IMR-90 (cell line): ENCODE results near the gene MB21D2. TPM values are rescaled to one million over a fixed set of nuclear protein-coding genes. Genes with fewer than 3 reads are reported as not detected.

Source experiments
- ATAC-seq: fragments of 200-7000 bp; cut with Tn5 transposase; 2 replicates; pipeline ENCODE4 v1.9.1; 2020; ENCODE audit warnings: low read depth, mild to moderate bottlenecking, moderate library complexity
- BruUV-seq: library from RNA; stranded (reverse); fragments of 400-500 nt; replicated peaks from 2 replicates; lab custom pipeline; 2021; lab: Mats Ljungman, UMichigan
- CTCF ChIA-PET: fragments of 300-600 bp; formaldehyde crosslinking; extraction: SDS; loops from one replicate; lab custom pipeline; 2021; ENCODE audit warnings: antibody characterized with exemption; lab: Yijun Ruan, JAX
- POLR2A ChIA-PET: fragments of 300-600 bp; sonication (Branson Sonifier 250); formaldehyde crosslinking; loops from one replicate; lab custom pipeline; 2022; ENCODE audit warnings: antibody characterized with exemption; ENCODE audit not compliant: unreplicated experiment; lab: Charles Lee
- DNase-seq: peaks from one replicate; pipeline ENCODE4 v3.0.0; 2013
- H2AFZ ChIP-seq: replicated peaks from 2 replicates; pipeline ENCODE3; 2013; ENCODE audit warnings: low read length, mild to moderate bottlenecking; ENCODE audit not compliant: poor library complexity
- H2AK5ac ChIP-seq: 2 replicates; pipeline ENCODE4 v1.6.1; 2013; ENCODE audit warnings: low read depth, low read length, inconsistent platforms
- H2AK9ac ChIP-seq: replicated peaks from 2 replicates; pipeline ENCODE3; 2013; ENCODE audit warnings: mild to moderate bottlenecking, low read depth, low read length, moderate library complexity; ENCODE audit not compliant: poor library complexity
- H2BK120ac ChIP-seq: 2 replicates; pipeline ENCODE4 v1.6.1; 2013; ENCODE audit warnings: low read depth, low read length, inconsistent platforms
- H2BK15ac ChIP-seq: 3 replicates; pipeline ENCODE4 v1.6.1; 2013; ENCODE audit warnings: low read depth, low read length, inconsistent platforms
- H2BK20ac ChIP-seq: 2 replicates; pipeline ENCODE4 v1.6.1; 2013; ENCODE audit warnings: low read depth, mild to moderate bottlenecking, inconsistent platforms, low read length, moderate library complexity
- H2BK5ac ChIP-seq: 2 replicates; pipeline ENCODE4 v1.6.1; 2013; ENCODE audit warnings: mild to moderate bottlenecking, low read depth, low read length, inconsistent platforms; ENCODE audit not compliant: poor library complexity, severe bottlenecking
- H3K14ac ChIP-seq: replicated peaks from 2 replicates; pipeline ENCODE4 v1.6.1; 2013; ENCODE audit warnings: low read depth, low read length, inconsistent platforms
- H3K18ac ChIP-seq: 2 replicates; pipeline ENCODE4 v1.6.1; 2013; ENCODE audit warnings: low read depth, low read length, control low read depth
- H3K23ac ChIP-seq: 2 replicates; pipeline ENCODE4 v1.6.1; 2013; ENCODE audit warnings: low read depth, low read length, inconsistent platforms
- H3K27ac ChIP-seq: 2 replicates; pipeline ENCODE4 v1.5.1; 2013; ENCODE audit warnings: mild to moderate bottlenecking, control low read depth, low read length; ENCODE audit not compliant: insufficient read depth
- H3K27me3 ChIP-seq: 2 replicates; pipeline ENCODE4 v1.6.1; 2013; ENCODE audit warnings: low read length; ENCODE audit not compliant: control insufficient read depth, insufficient read depth
- H3K36me3 ChIP-seq: 2 replicates; pipeline ENCODE4 v1.6.1; 2013; ENCODE audit warnings: low read length, mixed read lengths; ENCODE audit not compliant: control insufficient read depth, insufficient read depth
- H3K4ac ChIP-seq: 2 replicates; pipeline ENCODE4 v1.6.1; 2013; ENCODE audit warnings: low read depth, low read length, inconsistent platforms
- H3K4me1 ChIP-seq: 2 replicates; pipeline ENCODE4 v1.6.1; 2013; ENCODE audit warnings: low read length, mixed read lengths; ENCODE audit not compliant: control insufficient read depth, insufficient read depth
- H3K4me2 ChIP-seq: 2 replicates; pipeline ENCODE4 v1.6.1; 2013; ENCODE audit warnings: low read depth, mild to moderate bottlenecking, control low read depth, low read length, moderate library complexity
- H3K4me3 ChIP-seq: 2 replicates; pipeline ENCODE4 v1.5.1; 2013; ENCODE audit warnings: low read depth, mild to moderate bottlenecking, control low read depth, low read length, moderate library complexity; ENCODE audit not compliant: insufficient read depth
- H3K56ac ChIP-seq: 2 replicates; pipeline ENCODE4 v1.6.1; 2013; ENCODE audit warnings: low read length, inconsistent platforms; ENCODE audit not compliant: insufficient read depth; ENCODE audit errors: extremely low read depth
- H3K79me1 ChIP-seq, 2 experiments: 2 replicates each; pipeline ENCODE4 v1.6.1; 2013; ENCODE audit warnings: low read length in 2 of 2, inconsistent platforms in 1 of 2, low read depth in 1 of 2
- H3K9ac ChIP-seq: 2 replicates; pipeline ENCODE4 v1.6.1; 2013; ENCODE audit warnings: low read depth, low read length, control low read depth
- H3K9me1 ChIP-seq: 2 replicates; pipeline ENCODE4 v1.6.1; 2013; ENCODE audit warnings: low read length, inconsistent platforms; ENCODE audit not compliant: insufficient read depth
- H3K9me3 ChIP-seq: 2 replicates; pipeline ENCODE4 v1.6.1; 2013; ENCODE audit warnings: low read length; ENCODE audit not compliant: control insufficient read depth, insufficient read depth
- H4K20me1 ChIP-seq: 2 replicates; pipeline ENCODE4 v1.6.1; 2013; ENCODE audit warnings: low read length, inconsistent platforms; ENCODE audit not compliant: insufficient read depth
- H4K5ac ChIP-seq: 2 replicates; pipeline ENCODE4 v1.6.1; 2013; ENCODE audit warnings: mild to moderate bottlenecking, low read depth, low read length, control low read depth
- H4K8ac ChIP-seq, 2 experiments: 2 replicates each; pipeline ENCODE4 v1.6.1; 2013; ENCODE audit warnings: low read depth in 2 of 2, low read length in 2 of 2, control low read depth in 1 of 2, inconsistent platforms in 1 of 2
- H4K91ac ChIP-seq: 2 replicates; pipeline ENCODE4 v1.6.1; 2013; ENCODE audit warnings: low read depth, low read length, inconsistent platforms; ENCODE audit not compliant: insufficient read depth
- BHLHE40 ChIP-seq: fragments of 150-350 bp; IDR thresholded peaks from 2 replicates; pipeline ENCODE4 v1.6.1; 2016; ENCODE audit warnings: mild to moderate bottlenecking, low read depth, low read length
- ELK1 ChIP-seq: fragments of 150-350 bp; IDR thresholded peaks from 2 replicates; pipeline ENCODE4 v1.6.1; 2016; ENCODE audit warnings: low read depth, mild to moderate bottlenecking, low read length, moderate library complexity, borderline replicate concordance
- FOS ChIP-seq: fragments of 150-350 bp; IDR thresholded peaks from 2 replicates; pipeline ENCODE4 v1.6.1; 2016; ENCODE audit warnings: low read depth, low read length
- RCOR1 ChIP-seq: IDR thresholded peaks from 2 replicates; pipeline ENCODE4 v1.6.1; 2012; ENCODE audit warnings: mild to moderate bottlenecking, low read length, improper control_type of control experiment; ENCODE audit not compliant: insufficient replicate concordance
- USF2 ChIP-seq: fragments of 150-350 bp; IDR thresholded peaks from 2 replicates; pipeline ENCODE4 v1.6.1; 2017; ENCODE audit warnings: mild to moderate bottlenecking, antibody characterized with exemption, low read length, low read depth
- WGBS, 2 experiments: methylation state at CpG; one replicate each; pipeline versions ENCODE4 v1.1.5 to v1.1.7; 2013; ENCODE audit warnings: missing lambda C conversion rate in 2 of 2; ENCODE audit not compliant: insufficient read length in 1 of 2; ENCODE audit errors: extremely low coverage in 2 of 2; 5-methylcytosine and 5-hydroxymethylcytosine counted together
- dilution Hi-C: fragments of 300-500 bp; cut with HindIII; formaldehyde crosslinking; loops from one replicate; pipeline ENCODE4 v1.14.3; 2018; ENCODE audit warnings: low sequenced_read_pairs; ENCODE audit not compliant: unreplicated experiment
- in situ Hi-C: fragments of 300-500 bp; cut with MboI; formaldehyde crosslinking; loops from 3 replicates; pipeline ENCODE4 v1.14.3; 2019; ENCODE audit warnings: low sequenced_read_pairs, inconsistent platforms, mixed read lengths
- intact Hi-C: fragments of 100-400 bp; cut with micrococcal nuclease; formaldehyde crosslinking; loops from 2 replicates; pipeline ENCODE4 v1.10.0; 2022
- polyA plus RNA-seq, 3 experiments: library from polyadenylated mRNA; depleted of rRNA; stranded (reverse); fragments of >200 nt; gene quantifications; 2 replicates each; pipeline ENCODE4 v1.2.3, GENCODE V29; 2012; ENCODE audit warnings: low replicate concordance in 1 of 3
- total RNA-seq: library from RNA; depleted of rRNA; stranded (reverse); fragments of >200 nt; gene quantifications from 2 replicates; pipeline ENCODE4 v1.2.3, GENCODE V29; 2012

MB21D2 gene
- total and polyA plus RNA-seq, 2 of the 4 experiments (the other 2 are of a cell fraction) = 13.6 to 44.8 TPM

- Histone ChIP-seq H3K14ac (no peak overlapping the region), H2BK5ac (peak overlapping the region; percentile 79), H2AFZ (no peak overlapping the region), H2BK15ac (no peak overlapping the region), H2AK9ac (no peak overlapping the region), H3K9ac (no peak overlapping the region), H2BK120ac (peak overlapping the region; percentile 17; the same call in 1 of the 2 replicates), H3K4me3 (no peak overlapping the region), H3K36me3 (no peaks in the 10 kb centered on the region), H2AK5ac (no peak overlapping the region), H3K27me3 (no peaks in the 10 kb centered on the region), H3K79me1 (peaks cover 43 to 71% of the 10 kb centered on the region in 2 experiments), H3K18ac (peak overlapping the region; percentile 27; the same call in 1 of the 2 replicates), H3K4me1 (peaks cover 33% of the 10 kb centered on the region), H2BK20ac (no peak overlapping the region), H4K91ac (no peak overlapping the region), H4K5ac (no peak overlapping the region), H3K56ac (0 out of 2 replicates have a peak overlapping the region, but pooled peaks have one; percentile 24), H3K9me3 (no peaks in the 10 kb centered on the region), H3K4me2 (peak overlapping the region; percentile 70; the same call in 1 of the 2 replicates), H3K9me1 (peaks cover 25% of the 10 kb centered on the region), H4K8ac (peak overlapping the region in 1 of 2 experiments; percentile 24; a peak in 1 of 4 replicates), H4K20me1 (peaks cover 25% of the 10 kb centered on the region; the same call in 1 of the 2 replicates), H3K23ac (no peak overlapping the region), H3K27ac (no peak overlapping the region), H3K4ac (no peak overlapping the region)
- POLR2A ChIA-PET = interaction anchor here (0.7 kb wide), 1 partner anchor 1724 kb away, joined by 4 read pairs; no protein-coding TSS in a partner anchor
- in situ Hi-C loops = no loop called here
- intact Hi-C loops = loop anchor here (2.0 kb wide), 1 partner anchor 15 kb away; no protein-coding TSS in a partner anchor
- ATAC-seq (peak; percentile 61), DNase-seq (peak; percentile 84)
- BruUV-seq = no TSS peak
- WGBS, 2 experiments = no CpG with 5 or more reads among the region's 3 CpGs
- dilution Hi-C loops = no loop called here
- no peak for TF ChIP-seq ELK1
- TF ChIP-seq BHLHE40 = no peak
- no peak for TF ChIP-seq RCOR1
- no peak for TF ChIP-seq USF2
- no peak for TF ChIP-seq FOS
- CTCF ChIA-PET = interaction anchor here (0.6 kb wide), 1 partner anchor 69 kb away, joined by 3 read pairs; no protein-coding TSS in a partner anchor
Measured at GRCh38 chr3:192847941-192848340, 69.7 kb downstream of the MB21D2 start.
